NCI-H2171 treated with DMSO at 0.1 percent for 48 hours (cell line): Measurements from ENCODE around the gene ZNF496.
"Not testable (repeated sequence)": the region's sequence is repeated elsewhere in the genome, so short reads cannot be mapped to it uniquely, and the experiment has no call there.

Source experiments
- DNase-seq: peaks from one replicate; lab custom pipeline; 2025; lab: John Stamatoyannopoulos, UW

The ZNF496 gene

GRCh38 chr1:247331525-247332214 lies at the start of gene ZNF496:
ZNF496 (minus strand) TSS chr1:247331867; CDS start chr1:247329578, 2,289 bp downstream.
- peak; percentile 77 for DNase-seq

GRCh38 chr1:247378334-247379073 lies 46.8 kb upstream of the ZNF496 start:
- DNase-seq, result peak; percentile 14

DNA sequence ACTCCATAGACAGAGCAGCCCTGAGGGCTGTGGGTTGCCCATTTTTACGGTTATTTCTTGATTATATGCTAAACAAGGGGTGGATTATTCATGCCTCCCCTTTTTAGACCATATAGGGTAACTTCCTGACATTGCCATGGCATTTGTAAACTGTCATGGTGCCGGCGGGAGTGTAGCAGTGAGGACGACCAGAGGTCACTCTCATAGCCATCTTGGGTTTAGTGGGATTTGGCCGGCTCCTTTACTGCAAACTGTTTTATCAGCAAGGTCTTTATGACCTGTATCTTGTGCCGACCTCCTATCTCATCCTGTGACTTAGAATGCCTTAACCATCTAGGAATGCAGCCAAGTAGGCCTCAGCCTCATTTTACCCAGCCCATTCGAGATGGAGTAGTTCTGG lies 46.0 kb upstream of the ZNF496 start:
- not testable (repeated sequence) for DNase-seq

DNA sequence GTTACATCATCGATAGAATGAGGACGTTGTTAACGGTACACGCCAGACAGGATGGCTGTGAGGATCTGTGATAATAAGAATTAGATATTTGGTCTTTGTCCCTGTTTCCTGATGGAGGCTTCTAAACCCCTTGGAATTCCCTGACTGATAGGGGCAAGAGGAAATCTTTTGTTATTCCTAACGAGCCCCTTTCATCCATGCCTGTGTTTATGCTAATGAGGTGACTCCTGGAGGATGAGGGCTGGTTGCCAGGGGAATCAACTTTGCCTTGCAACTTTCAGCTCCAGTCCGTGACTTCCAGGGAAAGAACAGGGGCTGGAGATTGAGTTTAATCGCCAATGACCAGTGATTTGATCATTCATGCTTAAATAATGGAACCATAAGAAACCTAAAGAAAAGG lies 45.0 kb upstream of the ZNF496 start:
- DNase-seq, result no peak

- no peak for DNase-seq
These were observed 44.1 kb upstream of the ZNF496 start for GRCh38 chr1:247375747-247376146.

GRCh38 chr1:247374651-247375334 lies 43.1 kb upstream of the ZNF496 start:
- DNase-seq, result not testable (repeated sequence)

- no peak for DNase-seq
These were observed 42.1 kb upstream of the ZNF496 start for GRCh38 chr1:247373721-247374141.

DNA sequence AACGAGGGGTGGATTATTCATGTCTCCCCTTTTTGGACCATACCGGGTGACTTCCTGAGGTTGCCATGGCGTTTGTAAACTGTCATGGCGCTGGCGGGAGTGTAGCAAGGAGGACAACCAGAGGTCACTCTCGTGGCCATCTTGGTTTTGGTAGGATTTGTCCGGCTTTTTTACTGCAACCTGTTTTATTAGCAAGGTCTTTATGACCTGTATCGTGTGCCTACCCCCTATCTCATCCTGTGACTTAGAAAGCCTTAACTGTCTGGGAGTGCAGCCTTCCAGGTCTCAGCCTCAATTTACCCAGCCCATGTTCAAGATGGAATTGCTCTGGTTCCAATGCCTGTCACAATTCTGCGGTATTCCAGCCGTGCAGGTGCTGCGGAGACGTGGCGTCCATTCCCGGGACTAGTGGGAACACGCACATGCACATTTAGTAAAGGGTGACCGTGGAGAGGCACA lies 40.2 kb upstream of the ZNF496 start:
- DNase-seq, result no peak

GRCh38 chr1:247370786-247371732 lies 39.4 kb upstream of the ZNF496 start:
- no peak for DNase-seq

- DNase-seq, result no peak
These were observed 37.0 kb upstream of the ZNF496 start for GRCh38 chr1:247368490-247369145.

- no peak for DNase-seq
These were observed 36.2 kb upstream of the ZNF496 start for GRCh38 chr1:247367786-247368422.

GRCh38 chr1:247366926-247367645 lies 35.4 kb upstream of the ZNF496 start:
- no peak for DNase-seq

DNA sequence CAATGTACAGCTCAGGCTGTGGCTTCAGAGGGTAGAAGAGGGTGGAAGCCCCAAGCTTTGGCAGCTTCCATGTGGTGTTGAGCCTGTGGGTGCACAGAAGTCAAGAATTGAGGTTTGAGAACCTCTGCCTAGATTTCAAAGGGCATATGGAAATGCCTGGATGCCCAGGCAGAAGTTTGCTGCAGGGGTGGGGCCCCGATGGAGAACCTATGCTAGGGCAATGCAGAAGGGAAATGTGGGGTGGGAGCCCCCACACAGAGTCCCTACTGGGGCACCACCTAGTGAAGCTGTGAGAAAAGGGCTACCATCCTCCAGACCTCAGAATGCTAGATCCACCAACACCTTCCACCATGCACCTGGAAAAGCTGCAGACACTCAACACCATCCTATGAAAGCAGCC lies 34.7 kb upstream of the ZNF496 start:
- DNase-seq, result not testable (repeated sequence)

DNA sequence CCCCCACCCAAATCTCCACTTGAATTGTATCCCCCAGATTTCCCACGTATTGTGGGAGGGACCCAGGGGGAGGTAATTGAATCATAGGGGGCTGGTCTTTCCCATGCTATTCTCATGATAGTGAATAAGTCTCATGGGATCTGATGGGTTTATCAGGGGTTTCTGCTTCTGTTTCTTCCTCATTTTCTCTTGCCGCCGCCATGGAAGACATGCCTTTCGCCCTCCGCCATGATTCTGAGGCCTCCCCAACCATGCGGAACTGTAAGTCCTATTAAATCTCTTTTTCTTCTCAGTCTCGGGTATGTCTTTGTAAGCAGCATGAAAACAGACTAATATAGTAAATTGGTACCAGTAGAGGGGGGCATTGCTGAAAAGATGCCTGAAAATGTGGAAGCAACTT lies 33.4 kb upstream of the ZNF496 start:
- no peak for DNase-seq

- not testable (repeated sequence) for DNase-seq
These were observed 31.3 kb upstream of the ZNF496 start for GRCh38 chr1:247363000-247363399.

DNA sequence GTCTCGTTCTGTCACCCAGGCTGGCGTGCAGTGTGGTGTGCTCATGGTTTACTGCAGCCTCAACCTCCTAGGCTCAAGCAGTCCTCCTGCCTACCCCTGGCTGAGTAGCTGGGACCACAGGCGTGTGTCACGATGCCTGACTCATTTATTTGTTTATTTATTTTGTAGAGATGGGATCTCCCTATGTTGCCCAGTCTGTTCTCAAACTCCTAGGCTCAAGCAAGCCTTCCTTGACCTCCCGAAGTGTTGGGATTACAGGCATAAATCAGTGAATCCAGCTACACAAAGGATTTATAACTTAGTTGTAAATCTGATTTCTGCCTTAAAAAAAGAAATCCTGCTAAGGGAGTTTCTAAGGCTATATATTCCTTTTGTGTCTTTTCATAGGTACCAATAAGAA lies 30.5 kb upstream of the ZNF496 start:
- DNase-seq, result no peak

GRCh38 chr1:247360991-247361731 lies 29.5 kb upstream of the ZNF496 start:
- DNase-seq, result no peak

- no peak for DNase-seq
These were observed 28.6 kb upstream of the ZNF496 start for GRCh38 chr1:247360116-247360898.
